Skin epidermis (tissue), 12 donors: Measurements from ENCODE around the gene MMP12.
A peak's percentile ranks its signal among the peaks of the same experiment; 100 is the strongest.
"Not testable (repeated sequence)": the region's sequence is repeated elsewhere in the genome, so short reads cannot be mapped to it uniquely, and the experiment has no call there.

Experiments used
- H3K27ac ChIP-seq, 21 experiments: fragments of 200-600 bp; sonication (generic) in 11 of 21; one replicate each; pipeline ENCODE4 v1.5.0; 2020; ENCODE audit warnings: mild to moderate bottlenecking in 3 of 21, inconsistent platforms in 2 of 21, moderate library complexity in 2 of 21
- H3K4me3 ChIP-seq, 7 experiments: fragments of 200-600 bp; sonication (generic) in 2 of 7; one replicate each; pipeline ENCODE4 v1.5.0; 2020; ENCODE audit warnings: inconsistent platforms in 2 of 7, mild to moderate bottlenecking in 2 of 7, moderate library complexity in 1 of 7

Gene MMP12

GRCh38 chr11:102874852-102875251 is at the start of gene MMP12:
TSS of gene MMP12 (minus strand) at chr11:102874982. CDS start at chr11:102874937, 45 bp downstream.
- Histone ChIP-seq H3K27ac (no peak within 1 kb of the TSS), H3K4me3 (no peak within 1 kb of the TSS)

GRCh38 chr11:102921587-102922220 is 46.9 kb upstream of the MMP12 start:
- H3K27ac ChIP-seq, result no peak overlapping the region
- no peak overlapping the region for H3K4me3 ChIP-seq

- Histone ChIP-seq H3K4me3 (no peak overlapping the region), H3K27ac (peak overlapping the region in 4 of 21 experiments; percentile 13 to 55 (median 44))
Observed at GRCh38 chr11:102920118-102920684, 45.4 kb upstream of the MMP12 start.

- no peak overlapping the region for H3K27ac ChIP-seq
- H3K4me3 ChIP-seq, result no peak overlapping the region
Observed at GRCh38 chr11:102915044-102915375, 40.2 kb upstream of the MMP12 start.

GRCh38 chr11:102914238-102915043 is 39.7 kb upstream of the MMP12 start:
- H3K27ac ChIP-seq, result no peak overlapping the region
- H3K4me3 ChIP-seq, result no peak overlapping the region

- H3K4me3 ChIP-seq, result no peak overlapping the region
- H3K27ac ChIP-seq, result no peak overlapping the region
Observed at GRCh38 chr11:102912482-102912830, 37.7 kb upstream of the MMP12 start.

- H3K4me3 ChIP-seq, result no peak overlapping the region
- H3K27ac ChIP-seq, result no peak overlapping the region
Observed at GRCh38 chr11:102911758-102912481, 37.1 kb upstream of the MMP12 start.

GRCh38 chr11:102905848-102906247 is 31.1 kb upstream of the MMP12 start:
- H3K4me3 ChIP-seq, H3K27ac ChIP-seq: not testable (repeated sequence)

GRCh38 chr11:102903895-102904294 is 29.1 kb upstream of the MMP12 start:
- not testable (repeated sequence) for H3K4me3 ChIP-seq, H3K27ac ChIP-seq

GRCh38 chr11:102900346-102900745 is 25.6 kb upstream of the MMP12 start:
- no peak overlapping the region for H3K4me3 ChIP-seq
- peak overlapping the region in 1 of 21 experiments; percentile 32 for H3K27ac ChIP-seq

- H3K4me3 ChIP-seq, result no peak overlapping the region
- H3K27ac ChIP-seq, result no peak overlapping the region
Observed at GRCh38 chr11:102891736-102892135, 17.0 kb upstream of the MMP12 start.

- Histone ChIP-seq H3K4me3 (no peak overlapping the region), H3K27ac (no peak overlapping the region)
Observed at GRCh38 chr11:102886999-102887398, 12.2 kb upstream of the MMP12 start.

- no peak overlapping the region for H3K4me3 ChIP-seq
- H3K27ac ChIP-seq, result peak overlapping the region in 10 of 21 experiments; percentile 21 to 76 (median 40)
Observed at GRCh38 chr11:102883141-102883540, 8.4 kb upstream of the MMP12 start.

GRCh38 chr11:102882389-102883024 is 7.7 kb upstream of the MMP12 start:
- Histone ChIP-seq H3K4me3 (no peak overlapping the region), H3K27ac (peak overlapping the region in 8 of 21 experiments; percentile 1 to 76 (median 51))

- Histone ChIP-seq H3K4me3 (no peak overlapping the region), H3K27ac (no peak overlapping the region)
Observed at GRCh38 chr11:102879801-102880200, 5.0 kb upstream of the MMP12 start.

GRCh38 chr11:102878595-102878994 is 3.8 kb upstream of the MMP12 start:
- no peak overlapping the region for H3K27ac ChIP-seq
- H3K4me3 ChIP-seq, result no peak overlapping the region

GRCh38 chr11:102869354-102869964 is 5.3 kb downstream of the MMP12 start:
- not testable (repeated sequence) for H3K27ac ChIP-seq

GRCh38 chr11:102868339-102868738 is 6.4 kb downstream of the MMP12 start:
- H3K4me3 ChIP-seq, result no peak overlapping the region
- H3K27ac ChIP-seq, result no peak overlapping the region

More at GRCh38 chr11:102869354-102869964, 5.3 kb downstream of the MMP12 start:
- H3K4me3 ChIP-seq, result not testable (repeated sequence)

- Histone ChIP-seq H3K4me3 (no peak overlapping the region), H3K27ac (no peak overlapping the region)
Observed at GRCh38 chr11:102864724-102865123, 10.1 kb downstream of the MMP12 start.

- no peak overlapping the region for H3K27ac ChIP-seq
- H3K4me3 ChIP-seq, result no peak overlapping the region
Observed at GRCh38 chr11:102853956-102854355, 20.8 kb downstream of the MMP12 start.
